GM12892 (cell line): ENCODE measurements around the gene CEACAM8.

Source experiments
- POLR2A ChIP-seq: IDR thresholded peaks from 2 replicates; pipeline ENCODE4 v1.6.1; 2011; ENCODE audit warnings: low read depth, low read length, control low read depth
- POLR2AphosphoS5 ChIP-seq: IDR thresholded peaks from 2 replicates; pipeline ENCODE4 v1.6.1; 2011; ENCODE audit warnings: low read depth, low read length, control low read depth

- TF ChIP-seq POLR2A = no peak
- no peak for TF ChIP-seq POLR2AphosphoS5
Measured at GRCh38 chr19:42547929-42548328, 46.8 kb downstream of the CEACAM8 start.
